GM19438 (cell line): ENCODE data around the gene CDC7.
A peak's percentile ranks its signal among the peaks of the same experiment; 100 is the strongest.

Source experiments
- ATAC-seq: cut with Tn5 transposase; IDR thresholded peaks from one replicate; pipeline ENCODE4 v1.9.1; 2021; ENCODE audit warnings: low read depth; ENCODE audit not compliant: unreplicated experiment

Gene CDC7

GRCh38 chr1:91569411-91570119 is 68.9 kb downstream of the CDC7 start:
- ATAC-seq = no peak

- ATAC-seq = no peak
These were observed 69.4 kb downstream of the CDC7 start for GRCh38 chr1:91570120-91570448.

GRCh38 chr1:91572044-91572443 is 71.4 kb downstream of the CDC7 start:
- peak; percentile 79 for ATAC-seq
